Fibroblast of mammary gland (primary cell): ENCODE results near the gene CNTFR.

Experiments
- DNase-seq: peaks from one replicate; pipeline ENCODE4 v3.0.0-alpha.2; 2010; ENCODE audit warnings: low read depth
- H3K4me3 ChIP-seq: 2 replicates; pipeline ENCODE4 v1.5.1; 2011; ENCODE audit warnings: low read depth, mild to moderate bottlenecking, low read length, moderate library complexity; ENCODE audit not compliant: control insufficient read depth
- CTCF ChIP-seq: conservative IDR thresholded peaks from 2 replicates; pipeline ENCODE4 v1.5.1; 2011; ENCODE audit warnings: low read depth, low read length, inconsistent platforms; ENCODE audit not compliant: control insufficient read depth, insufficient read depth

CNTFR gene

GRCh38 chr9:34565856-34566255, 23.7 kb downstream of the CNTFR start:
- DNase-seq = no peak
- no peak overlapping the region for H3K4me3 ChIP-seq
- no peak for TF ChIP-seq CTCF

DNA sequence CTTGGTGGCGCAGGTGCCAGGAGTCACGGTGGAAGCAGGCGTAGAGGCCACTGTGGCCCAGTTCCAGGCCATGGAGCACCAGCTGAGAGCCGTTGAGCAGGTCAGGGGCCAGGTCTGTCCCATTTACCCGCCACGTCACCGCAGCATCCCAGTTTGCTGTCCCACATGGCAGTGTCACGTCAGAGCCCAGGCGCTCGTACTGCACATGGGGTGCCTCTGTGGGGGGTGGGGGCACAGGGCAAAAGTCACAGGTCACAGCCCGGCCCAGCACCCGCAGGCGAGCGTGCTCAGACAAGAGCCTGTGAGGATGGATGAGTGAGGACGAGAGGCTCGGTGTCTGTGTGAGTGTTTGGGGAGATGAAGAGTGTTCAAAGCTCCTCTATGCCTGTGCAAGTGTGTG, 24.9 kb downstream of the CNTFR start:
- no peak for TF ChIP-seq CTCF
- H3K4me3 ChIP-seq = no peak overlapping the region
- DNase-seq = no peak

DNA sequence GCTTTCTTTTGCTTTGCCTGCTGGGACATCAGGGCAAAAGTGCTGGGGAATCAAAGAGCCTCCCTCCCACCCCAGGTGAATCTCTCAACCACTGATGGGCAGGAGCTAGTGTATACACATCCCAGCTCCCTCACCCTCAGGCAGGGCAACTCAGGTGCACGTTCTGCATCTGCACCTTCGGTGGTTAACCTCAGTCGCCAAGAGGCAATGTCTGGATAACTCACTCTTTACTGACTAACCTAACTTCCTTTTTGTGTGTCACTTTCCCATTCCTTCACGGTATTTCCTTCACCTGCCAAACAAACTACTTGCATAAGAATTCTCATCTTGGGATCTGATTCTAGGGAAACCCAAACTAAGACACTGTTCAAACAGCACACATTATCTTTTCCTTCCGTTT, 26.3 kb downstream of the CNTFR start:
- no peak for DNase-seq
- no peak overlapping the region for H3K4me3 ChIP-seq
- TF ChIP-seq CTCF = no peak

DNA sequence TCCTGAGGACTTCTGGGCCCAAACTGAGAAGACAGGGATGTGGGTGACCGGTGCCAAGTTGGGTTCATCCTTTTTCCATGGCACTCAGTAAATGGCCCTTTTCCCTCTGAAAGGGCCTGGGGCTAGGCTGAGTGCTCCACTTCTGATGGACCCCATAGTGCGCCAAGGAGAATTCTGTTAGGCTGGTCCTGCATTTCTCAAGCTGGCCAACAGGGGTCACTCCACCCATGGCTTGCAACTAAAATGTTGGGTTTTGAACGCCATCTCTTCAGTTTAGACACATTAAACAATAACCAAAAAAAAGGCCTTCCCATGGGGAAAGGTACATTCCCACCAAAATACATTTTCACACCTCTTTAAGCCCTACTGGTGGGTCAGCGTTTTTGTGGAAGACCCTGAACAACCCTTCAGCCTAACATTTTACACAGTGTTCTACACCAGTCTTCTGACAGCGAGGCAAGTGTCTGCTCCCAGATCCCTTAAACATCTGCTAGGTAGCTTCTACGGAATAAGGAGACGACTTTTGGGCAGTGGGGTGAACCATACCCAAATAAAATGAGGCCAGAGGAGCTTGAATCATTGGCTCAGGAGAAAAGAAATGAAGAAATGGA, 27.3 kb downstream of the CNTFR start:
- peak; percentile 69 for TF ChIP-seq CTCF
- peak; percentile 10 for DNase-seq
- no peak overlapping the region for H3K4me3 ChIP-seq

GRCh38 chr9:34560599-34561214, 28.8 kb downstream of the CNTFR start:
- no peak overlapping the region for H3K4me3 ChIP-seq
- DNase-seq = no peak
- no peak for TF ChIP-seq CTCF

DNA sequence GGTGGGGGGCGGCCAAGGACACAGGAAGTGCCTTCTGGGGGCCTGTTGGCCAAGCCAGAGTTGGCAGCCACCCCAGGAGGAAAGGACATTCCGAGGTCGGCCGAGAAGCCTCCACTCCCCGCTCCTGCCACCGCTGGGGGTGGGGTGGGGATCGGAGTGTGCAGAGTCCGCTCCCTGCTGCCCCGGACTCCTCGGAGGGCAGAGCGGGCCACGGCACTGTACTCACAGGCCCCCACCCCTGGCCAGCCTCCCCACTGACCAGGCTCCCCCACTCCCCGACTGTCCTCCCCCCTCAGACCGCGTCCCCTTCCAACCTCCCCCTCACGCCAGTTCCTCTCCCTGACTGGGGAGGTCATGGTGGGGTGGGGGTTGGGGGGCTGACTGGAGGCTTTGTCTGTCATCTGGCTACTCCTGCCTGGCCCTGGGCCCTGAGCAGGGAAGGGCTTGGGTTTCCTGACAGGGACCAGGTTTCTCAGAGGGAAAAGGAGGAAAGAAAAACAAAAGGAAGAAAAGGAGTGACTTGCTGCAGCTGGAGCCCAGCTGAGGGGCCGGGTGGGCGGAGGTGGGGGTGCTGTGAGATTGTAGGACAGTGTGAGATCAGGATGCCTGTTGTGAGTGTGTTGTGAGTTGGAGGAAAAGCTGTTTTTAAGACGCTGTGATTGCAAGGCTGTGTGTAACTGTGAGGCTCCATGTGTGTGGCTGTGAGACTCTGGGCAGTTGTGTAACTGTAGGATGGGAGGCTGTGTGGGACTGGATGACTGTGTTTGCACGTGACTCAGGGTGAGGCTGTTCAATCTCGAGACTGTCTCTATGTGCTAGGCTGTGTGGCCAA, 29.7 kb downstream of the CNTFR start:
- H3K4me3 ChIP-seq = no peak overlapping the region
- DNase-seq = peak; percentile 77
- TF ChIP-seq CTCF = no peak
